GM10266 (cell line): Measurements from ENCODE around the gene CUX1.

Source experiments
- DNase-seq: peaks from one replicate; pipeline ENCODE4 v3.0.0; 2012; ENCODE audit errors: extremely low spot score
- TF ChIP-seq, protein P1 (sequence below): IDR thresholded peaks from 2 replicates; pipeline ENCODE4 v1.5.1; 2012; ENCODE audit warnings: mild to moderate bottlenecking, low read depth; ENCODE audit not compliant: control insufficient read depth, insufficient read depth; ENCODE audit errors: missing control alignments

The CUX1 gene

DNA sequence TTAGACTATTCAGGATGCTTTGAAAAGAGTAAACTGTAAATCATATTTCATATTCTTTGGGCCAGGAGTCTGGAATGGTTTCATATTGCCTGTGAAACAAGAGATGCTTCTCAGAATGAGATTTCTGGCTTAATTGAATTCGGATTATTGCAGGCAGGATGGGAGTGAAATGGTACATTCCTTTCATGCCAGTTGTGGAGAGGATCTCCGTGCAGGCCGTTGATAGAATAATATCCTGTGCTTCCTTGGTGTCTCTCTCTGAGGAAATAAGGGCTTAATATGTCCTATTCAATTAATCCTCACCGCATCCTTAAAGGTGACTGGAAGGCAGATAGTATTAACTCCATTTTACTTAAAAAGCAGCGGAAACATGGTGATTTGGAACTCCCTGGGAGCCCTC is 56.6 kb downstream of the CUX1 start:
- DNase-seq: no peak
- TF ChIP-seq, protein P1, sequence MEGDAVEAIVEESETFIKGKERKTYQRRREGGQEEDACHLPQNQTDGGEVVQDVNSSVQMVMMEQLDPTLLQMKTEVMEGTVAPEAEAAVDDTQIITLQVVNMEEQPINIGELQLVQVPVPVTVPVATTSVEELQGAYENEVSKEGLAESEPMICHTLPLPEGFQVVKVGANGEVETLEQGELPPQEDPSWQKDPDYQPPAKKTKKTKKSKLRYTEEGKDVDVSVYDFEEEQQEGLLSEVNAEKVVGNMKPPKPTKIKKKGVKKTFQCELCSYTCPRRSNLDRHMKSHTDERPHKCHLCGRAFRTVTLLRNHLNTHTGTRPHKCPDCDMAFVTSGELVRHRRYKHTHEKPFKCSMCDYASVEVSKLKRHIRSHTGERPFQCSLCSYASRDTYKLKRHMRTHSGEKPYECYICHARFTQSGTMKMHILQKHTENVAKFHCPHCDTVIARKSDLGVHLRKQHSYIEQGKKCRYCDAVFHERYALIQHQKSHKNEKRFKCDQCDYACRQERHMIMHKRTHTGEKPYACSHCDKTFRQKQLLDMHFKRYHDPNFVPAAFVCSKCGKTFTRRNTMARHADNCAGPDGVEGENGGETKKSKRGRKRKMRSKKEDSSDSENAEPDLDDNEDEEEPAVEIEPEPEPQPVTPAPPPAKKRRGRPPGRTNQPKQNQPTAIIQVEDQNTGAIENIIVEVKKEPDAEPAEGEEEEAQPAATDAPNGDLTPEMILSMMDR: no peak

GRCh38 chr7:101875283-101875846 is 57.9 kb downstream of the CUX1 start:
- no peak for DNase-seq
- TF ChIP-seq, protein P1: no peak

DNA sequence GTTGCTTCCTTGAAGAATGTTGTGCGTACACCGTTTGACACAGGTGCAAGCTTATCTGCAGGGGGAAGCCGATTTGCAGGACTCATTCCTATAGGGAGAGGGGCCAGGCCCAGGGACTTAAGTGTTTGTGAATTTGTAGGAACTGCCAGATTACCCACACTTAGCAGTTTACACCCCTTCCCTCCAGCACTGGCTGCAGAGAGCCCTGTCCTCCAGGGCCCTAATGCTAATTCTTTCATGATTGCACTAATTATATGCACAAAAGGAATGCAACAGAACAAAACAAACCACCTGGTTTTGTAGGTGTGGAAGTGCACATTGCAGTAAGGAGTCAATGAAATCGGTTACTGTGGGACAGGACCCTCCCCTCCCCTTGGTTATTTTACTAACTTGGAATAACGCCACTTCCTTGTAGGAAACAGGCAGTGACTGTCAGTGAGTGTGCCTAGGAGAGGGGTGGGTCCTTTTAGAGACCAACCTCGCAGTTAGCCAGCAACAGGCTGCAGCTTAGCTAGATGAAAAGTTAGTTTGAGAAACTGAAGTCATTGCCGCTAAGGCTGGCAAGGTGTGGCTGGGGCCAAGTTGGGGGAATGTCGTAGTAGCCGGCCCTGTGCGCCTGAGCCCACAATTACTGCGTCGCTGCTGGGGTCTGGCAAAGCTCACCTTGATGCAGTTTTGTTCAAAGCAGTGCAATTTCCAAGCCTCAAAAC is 60.6 kb downstream of the CUX1 start:
- TF ChIP-seq, protein P1: no peak

DNA sequence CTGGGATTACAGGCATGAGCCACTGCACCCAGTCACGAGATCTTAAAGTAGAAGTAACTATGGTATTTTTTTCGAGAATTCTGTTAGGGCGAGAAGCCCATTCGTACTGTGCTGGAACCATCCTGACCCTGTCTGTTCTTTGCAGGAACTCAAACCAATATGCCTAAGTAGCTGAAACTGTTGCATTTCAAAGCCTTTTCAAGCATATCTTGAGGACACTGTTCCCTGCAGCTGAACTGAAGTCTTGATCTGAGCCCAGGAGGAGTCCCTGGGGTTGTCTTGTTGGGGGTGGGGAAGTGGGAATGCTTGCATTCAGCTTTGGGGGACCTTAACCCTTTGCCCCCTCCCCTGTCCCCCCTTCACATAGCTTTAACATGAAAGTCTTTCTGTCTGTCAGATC is 61.5 kb downstream of the CUX1 start:
- DNase-seq: no peak
- TF ChIP-seq, protein P1: no peak

More for the DNA sequence above, 60.6 kb downstream of the CUX1 start:
- DNase-seq: no peak

DNA sequence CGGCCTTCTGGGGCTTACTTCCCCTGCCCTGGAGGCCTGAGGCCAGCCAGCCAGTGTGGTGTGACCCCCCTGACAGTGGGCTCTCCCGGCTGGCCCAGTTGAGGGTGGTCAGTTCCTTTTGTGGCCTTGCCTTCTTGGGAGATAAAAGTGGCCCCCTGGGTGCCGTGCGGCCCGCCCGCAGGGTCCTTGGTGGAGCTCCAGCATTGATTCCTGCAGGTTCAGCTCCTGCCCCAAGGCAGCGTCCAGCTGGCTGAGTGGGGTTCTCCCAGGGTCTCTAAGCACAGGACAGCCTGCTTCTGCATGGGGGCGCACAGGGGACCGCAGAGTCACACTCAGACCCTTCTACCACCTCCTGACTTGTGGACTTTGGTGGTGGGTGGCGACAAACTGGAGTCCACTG is 62.1 kb downstream of the CUX1 start:
- TF ChIP-seq, protein P1: no peak

DNA sequence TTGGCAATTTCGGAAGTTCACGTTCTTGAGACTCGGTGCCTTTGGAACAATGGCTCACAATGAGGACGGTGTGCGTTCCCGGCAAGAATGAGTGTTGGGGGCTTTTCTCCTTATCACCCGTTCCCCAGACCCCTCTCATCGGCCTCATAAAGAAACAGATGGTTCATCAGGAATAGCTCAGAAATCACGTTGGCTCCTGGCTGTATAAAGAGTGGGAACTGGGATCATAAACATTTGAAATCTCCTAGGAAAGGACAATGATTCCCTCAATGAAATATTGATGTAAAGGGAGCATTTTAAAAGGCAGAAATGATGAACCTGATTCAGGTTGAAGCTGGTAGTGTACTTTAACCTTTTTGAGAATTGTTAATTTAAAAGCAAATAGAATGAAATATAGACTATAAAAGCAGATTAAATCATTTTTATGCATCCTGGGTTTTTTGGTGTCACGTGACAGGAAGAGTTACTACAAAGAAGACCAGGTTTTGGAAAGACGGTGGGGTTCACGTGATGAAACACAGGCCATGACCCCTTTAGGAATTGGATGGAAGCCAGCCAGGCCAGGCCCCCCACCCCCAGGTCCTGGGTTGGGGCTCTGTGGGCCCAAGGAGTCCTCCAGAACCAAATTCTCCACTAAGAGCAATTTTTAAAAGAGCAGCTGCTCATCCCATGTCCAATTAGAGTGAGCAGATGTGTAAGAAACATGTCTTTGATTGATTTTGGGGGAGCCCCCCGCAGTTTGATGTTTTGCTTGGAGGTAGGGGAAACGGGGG is 63.0 kb downstream of the CUX1 start:
- no peak for DNase-seq
- TF ChIP-seq, protein P1: no peak

More for the DNA sequence above, 62.1 kb downstream of the CUX1 start:
- DNase-seq: no peak
